OCI-LY3 (cell line): ENCODE results near the gene SWT1.

ENCODE experiments used
- EZH2phosphoT487 ChIP-seq: fragments of 200-600 bp; shearing (Covaris generic); IDR thresholded peaks from 2 replicates; pipeline ENCODE4 v1.6.1; 2018; ENCODE audit warnings: antibody characterized with exemption, mixed run types, low read depth
- TF ChIP-seq, protein P1 (sequence below): fragments of 200-600, 300-600 bp; sonication (generic); IDR thresholded peaks from 2 replicates; pipeline ENCODE4 v1.5.1; 2014; ENCODE audit warnings: antibody characterized with exemption, low read length, low read depth

DNA sequence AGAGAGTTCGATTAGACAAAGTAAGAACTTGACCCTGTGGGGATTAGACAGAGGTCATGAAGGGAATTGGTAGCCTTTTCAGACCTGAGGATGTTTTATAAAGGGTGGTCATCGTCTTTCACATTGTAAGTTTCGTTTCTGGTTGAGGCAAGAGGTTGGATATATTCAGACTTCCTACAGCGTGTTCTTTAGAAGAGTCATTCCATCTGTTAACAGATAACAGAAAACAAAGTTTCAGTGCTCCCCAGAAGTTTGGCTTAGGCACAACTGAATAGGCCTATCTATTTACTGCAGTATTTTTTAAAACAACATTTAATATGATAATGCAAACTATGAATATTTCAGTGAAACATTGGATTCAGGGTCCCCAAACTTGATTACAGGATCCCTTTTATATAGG lies 177.2 kb downstream of the SWT1 start:
- TF ChIP-seq, protein P1, sequence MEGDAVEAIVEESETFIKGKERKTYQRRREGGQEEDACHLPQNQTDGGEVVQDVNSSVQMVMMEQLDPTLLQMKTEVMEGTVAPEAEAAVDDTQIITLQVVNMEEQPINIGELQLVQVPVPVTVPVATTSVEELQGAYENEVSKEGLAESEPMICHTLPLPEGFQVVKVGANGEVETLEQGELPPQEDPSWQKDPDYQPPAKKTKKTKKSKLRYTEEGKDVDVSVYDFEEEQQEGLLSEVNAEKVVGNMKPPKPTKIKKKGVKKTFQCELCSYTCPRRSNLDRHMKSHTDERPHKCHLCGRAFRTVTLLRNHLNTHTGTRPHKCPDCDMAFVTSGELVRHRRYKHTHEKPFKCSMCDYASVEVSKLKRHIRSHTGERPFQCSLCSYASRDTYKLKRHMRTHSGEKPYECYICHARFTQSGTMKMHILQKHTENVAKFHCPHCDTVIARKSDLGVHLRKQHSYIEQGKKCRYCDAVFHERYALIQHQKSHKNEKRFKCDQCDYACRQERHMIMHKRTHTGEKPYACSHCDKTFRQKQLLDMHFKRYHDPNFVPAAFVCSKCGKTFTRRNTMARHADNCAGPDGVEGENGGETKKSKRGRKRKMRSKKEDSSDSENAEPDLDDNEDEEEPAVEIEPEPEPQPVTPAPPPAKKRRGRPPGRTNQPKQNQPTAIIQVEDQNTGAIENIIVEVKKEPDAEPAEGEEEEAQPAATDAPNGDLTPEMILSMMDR, result no peak
- no peak for TF ChIP-seq EZH2phosphoT487
